ENCODE data around the gene C1QTNF3. TPM values are rescaled to one million over a fixed set of nuclear protein-coding genes. Genes with fewer than 3 reads are reported as not detected.

The C1QTNF3 gene
- total and polyA plus RNA-seq, 2 of the 8 experiments (the other 6 are each of a cell fraction or from before 2014, with no cell fraction given), result 1.0 to 1.2 TPM

- TF ChIP-seq ZNF274 (IDR thresholded peaks at IDR 0.05; ENCODE audit: borderline replicate concordance, extremely low read depth, low read length), result no peak
- TF ChIP-seq TAF1 (IDR thresholded peaks at IDR 0.05; ENCODE audit: low read depth, low read length), result no peak
- TF ChIP-seq POLR2A (IDR thresholded peaks at IDR 0.05; ENCODE audit: control extremely low read depth in 1 of 2, low read depth in 2 of 2, low read length in 2 of 2), result no peak
- TF ChIP-seq SP1 (IDR thresholded peaks at IDR 0.05; ENCODE audit: low read depth, low read length), result no peak
Observed at GRCh38 chr5:33992864-33993263, 50.1 kb downstream of the C1QTNF3 start (continued).
